GM18517 (cell line): ENCODE data around the gene CMIP.

Experiments
- ATAC-seq: cut with Tn5 transposase; IDR thresholded peaks from one replicate; pipeline ENCODE4 v1.9.1; 2021; ENCODE audit warnings: mild to moderate bottlenecking, moderate library complexity; ENCODE audit not compliant: unreplicated experiment

The CMIP gene

GRCh38 chr16:81598083-81598482 lies 153.5 kb downstream of the CMIP start:
- ATAC-seq, result no peak

GRCh38 chr16:81599034-81599744 lies 154.6 kb downstream of the CMIP start:
- ATAC-seq, result no peak

GRCh38 chr16:81600275-81600674 lies 155.7 kb downstream of the CMIP start:
- no peak for ATAC-seq

GRCh38 chr16:81601008-81601428 lies 156.4 kb downstream of the CMIP start:
- no peak for ATAC-seq

GRCh38 chr16:81601601-81602255 lies 157.1 kb downstream of the CMIP start:
- no peak for ATAC-seq

- ATAC-seq, result no peak
Measured at GRCh38 chr16:81602256-81602776, 157.7 kb downstream of the CMIP start.

GRCh38 chr16:81602792-81603191 lies 158.2 kb downstream of the CMIP start:
- no peak for ATAC-seq

- ATAC-seq, result no peak
Measured at GRCh38 chr16:81604960-81605383, 160.4 kb downstream of the CMIP start.

- ATAC-seq, result no peak
Measured at GRCh38 chr16:81606039-81606438, 161.4 kb downstream of the CMIP start.

GRCh38 chr16:81607006-81607405 lies 162.4 kb downstream of the CMIP start:
- ATAC-seq, result no peak

- ATAC-seq, result no peak
Measured at GRCh38 chr16:81607805-81608522, 163.4 kb downstream of the CMIP start.

- ATAC-seq, result no peak
Measured at GRCh38 chr16:81608523-81609209, 164.1 kb downstream of the CMIP start.

GRCh38 chr16:81609323-81609892 lies 164.8 kb downstream of the CMIP start:
- no peak for ATAC-seq

- ATAC-seq, result no peak
Measured at GRCh38 chr16:81610144-81610842, 165.7 kb downstream of the CMIP start.

GRCh38 chr16:81610936-81611335 lies 166.3 kb downstream of the CMIP start:
- no peak for ATAC-seq

- ATAC-seq, result no peak
Measured at GRCh38 chr16:81611721-81612120, 167.1 kb downstream of the CMIP start.

- ATAC-seq, result no peak
Measured at GRCh38 chr16:81612351-81613163, 167.9 kb downstream of the CMIP start.

- ATAC-seq, result no peak
Measured at GRCh38 chr16:81614171-81614570, 169.6 kb downstream of the CMIP start.

- no peak for ATAC-seq
Measured at GRCh38 chr16:81614654-81615359, 170.2 kb downstream of the CMIP start.
